B cell (primary cell): Measurements from ENCODE around the gene GAMT. TPM values are rescaled to one million over a fixed set of nuclear protein-coding genes. Genes with fewer than 3 reads are reported as not detected.

Source experiments
- ATAC-seq: fragments of 200-7000 bp; cut with Tn5 transposase; one replicate; pipeline ENCODE4 v1.10.0; 2021; ENCODE audit warnings: low read depth, mild to moderate bottlenecking, moderate number of reproducible peaks, moderate library complexity
- CTCF ChIA-PET: fragments of 350-600 bp; sonication (Branson Sonifier 250); formaldehyde crosslinking; loops from one replicate; lab custom pipeline; 2021; ENCODE audit warnings: antibody characterized with exemption, inconsistent platforms; lab: Charles Lee
- POLR2A ChIA-PET: fragments of 350-600 bp; sonication (Branson Sonifier 250); formaldehyde crosslinking; loops from one replicate; lab custom pipeline; 2021; ENCODE audit warnings: antibody characterized with exemption; lab: Charles Lee
- DNase-seq: peaks from one replicate; pipeline ENCODE4 v3.0.0; 2013
- H2AFZ ChIP-seq: 2 replicates; pipeline ENCODE4 v1.6.1; 2012; ENCODE audit warnings: mild to moderate bottlenecking, low read depth, low read length; ENCODE audit not compliant: insufficient read depth, poor library complexity, severe bottlenecking
- H3K27ac ChIP-seq, 2 donors: 1 replicate in 1 of 2; 2 replicates in 1 of 2; pipeline ENCODE4 v1.5.1; 2012 to 2013; ENCODE audit warnings: low read length in 2 of 2, mild to moderate bottlenecking in 2 of 2, moderate library complexity in 1 of 2
- H3K27me3 ChIP-seq, 4 experiments: fragments of 200-600 bp in 1 of 4; sonication (generic) in 1 of 4; replicated peaks in 1 of 4; 1 replicate in 2 of 4; 2 replicates in 2 of 4; pipeline versions ENCODE4 v1.6.1 to v1.7.0; 2013 to 2016; ENCODE audit warnings: low read length in 3 of 4, mild to moderate bottlenecking in 2 of 4, mixed read lengths in 1 of 4, moderate library complexity in 1 of 4; ENCODE audit not compliant: insufficient read depth in 4 of 4, control insufficient read depth in 3 of 4; ENCODE audit errors: control extremely low read depth in 1 of 4
- H3K36me3 ChIP-seq, 2 experiments: replicated peaks in 1 of 2; 1 replicate in 1 of 2; 2 replicates in 1 of 2; pipeline versions ENCODE4 v1.6.1 to v1.7.1; 2013; ENCODE audit warnings: low read length in 1 of 2; ENCODE audit not compliant: insufficient read depth in 2 of 2, control insufficient read depth in 1 of 2; ENCODE audit errors: control extremely low read depth in 1 of 2, extremely low read depth in 1 of 2
- H3K4me1 ChIP-seq, 2 donors: fragments of 200-600 bp in 1 of 2; sonication (generic) in 1 of 2; 1 replicate in 1 of 2; 2 replicates in 1 of 2; pipeline versions ENCODE4 v1.5.1 to v1.6.1; 2013 to 2017; ENCODE audit warnings: low read length in 2 of 2; ENCODE audit not compliant: control insufficient read depth in 2 of 2, insufficient read depth in 2 of 2
- H3K4me2 ChIP-seq: replicated peaks from 2 replicates; pipeline ENCODE3; 2012; ENCODE audit warnings: mild to moderate bottlenecking, low read depth, low read length; ENCODE audit not compliant: poor library complexity, severe bottlenecking
- H3K4me3 ChIP-seq, 5 experiments: fragments of 200-600 bp in 1 of 5; sonication (generic) in 1 of 5; 1 replicate in 3 of 5; 2 replicates in 2 of 5; pipeline versions ENCODE4 v1.5.1 to v1.7.0; 2011 to 2016; ENCODE audit warnings: low read length in 4 of 5, mild to moderate bottlenecking in 4 of 5, low read depth in 2 of 5, control low read depth in 1 of 5, moderate library complexity in 1 of 5; ENCODE audit not compliant: insufficient read depth in 1 of 5; ENCODE audit errors: control extremely low read depth in 1 of 5, extremely low read depth in 1 of 5
- H3K79me2 ChIP-seq: fragments of 200-600 bp; sonication (generic); one replicate; pipeline ENCODE4 v1.6.0; 2016; ENCODE audit warnings: low read length; ENCODE audit not compliant: control insufficient read depth, insufficient read depth
- H3K9ac ChIP-seq: fragments of 200-600 bp; sonication (generic); 2 replicates; pipeline ENCODE4 v1.6.1; 2017; ENCODE audit warnings: mild to moderate bottlenecking, low read length, moderate library complexity
- H3K9me3 ChIP-seq, 3 donors: one replicate each; pipeline versions ENCODE4 v1.6.1 to v1.7.1; 2013; ENCODE audit warnings: low read length in 2 of 3; ENCODE audit not compliant: control insufficient read depth in 2 of 3, insufficient read depth in 1 of 3; ENCODE audit errors: control extremely low read depth in 1 of 3
- H4K20me1 ChIP-seq: 2 replicates; pipeline ENCODE4 v1.6.0; 2012; ENCODE audit warnings: mild to moderate bottlenecking, low read length; ENCODE audit not compliant: insufficient read depth, control insufficient read depth, poor library complexity, severe bottlenecking
- H3K27ac Mint-ChIP-seq: one replicate; pipeline ENCODE4 v1.8.0; 2021; ENCODE audit warnings: mixed read lengths
- H3K27me3 Mint-ChIP-seq: one replicate; pipeline ENCODE4 v1.8.0; 2021; ENCODE audit warnings: mixed read lengths
- H3K4me1 Mint-ChIP-seq: one replicate; pipeline ENCODE4 v1.8.0; 2021; ENCODE audit warnings: mixed read lengths
- H3K4me3 Mint-ChIP-seq: one replicate; pipeline ENCODE4 v1.8.0; 2021; ENCODE audit warnings: mixed read lengths
- H3K9me3 Mint-ChIP-seq: one replicate; pipeline ENCODE4 v1.8.0; 2022; ENCODE audit warnings: mixed read lengths; ENCODE audit not compliant: insufficient read depth
- CTCF ChIP-seq: fragments of 200-600 bp; IDR thresholded peaks from one replicate; pipeline ENCODE4 v1.8.0; 2022; ENCODE audit warnings: antibody characterized with exemption, mild to moderate bottlenecking
- EZH2 ChIP-seq: IDR thresholded peaks from 2 replicates; pipeline ENCODE4 v1.6.1; 2012; ENCODE audit warnings: borderline replicate concordance, low read depth, mild to moderate bottlenecking, moderate library complexity, low read length; ENCODE audit not compliant: insufficient read depth, poor library complexity, severe bottlenecking
- WGBS: methylation state at CpG from one replicate; pipeline ENCODE4 v1.1.5; 2013; ENCODE audit warnings: missing lambda C conversion rate; ENCODE audit not compliant: insufficient coverage; 5-methylcytosine and 5-hydroxymethylcytosine counted together
- intact Hi-C: fragments of 100-400 bp; cut with micrococcal nuclease; formaldehyde crosslinking; loops from one replicate; pipeline ENCODE4 v1.10.0; 2022
- polyA plus RNA-seq: library from polyadenylated mRNA; depleted of rRNA; stranded (reverse); fragments of >200 nt; gene quantifications from 2 replicates; pipeline ENCODE4 v1.2.3, GENCODE V29; 2012
- total RNA-seq, 2 donors: library from RNA; stranded (reverse); fragments of 120-200 nt in 1 of 2; gene quantifications; 1 replicate in 1 of 2; 2 replicates in 1 of 2; pipeline versions ENCODE4 v1.2.3 to v1.2.4, GENCODE V29; 2013 to 2022

The GAMT gene
- total and polyA plus RNA-seq, 2 donors (not counting 1 experiment from before 2014, with no cell fraction given), result 8.8 to 12.1 TPM

GRCh38 chr19:1445932-1446712 lies 44.8 kb upstream of the GAMT start:
- Histone ChIP-seq H2AFZ (no peak overlapping the region), H3K9me3 (peaks cover 0 to 26% (median 0%) of the 10 kb centered on the region in 3 donors), H3K79me2 (no peaks in the 10 kb centered on the region), H3K4me3 (no peak overlapping the region), H3K9ac (no peak overlapping the region), H3K4me2 (peak overlapping the region; percentile 86), H3K27me3 (peaks cover 0 to 50% (median 29%) of the 10 kb centered on the region in 4 experiments), H3K4me1 (peaks cover 19 to 33% of the 10 kb centered on the region in 2 donors), H3K36me3 (peaks cover 0 to 6% of the 10 kb centered on the region in 2 experiments), H3K27ac (no peak overlapping the region), H4K20me1 (peaks cover 49% of the 10 kb centered on the region)
- Mint-ChIP-seq H3K9me3 (no peaks in the 10 kb centered on the region), H3K4me3 (peak overlapping the region; percentile 10), H3K4me1 (peaks cover 30% of the 10 kb centered on the region), H3K27me3 (peaks cover 32% of the 10 kb centered on the region), H3K27ac (no peak overlapping the region)
- WGBS, result 4% methylated on average over 94 of the region's 99 CpGs
- POLR2A ChIA-PET, result no interaction called here
- TF ChIP-seq CTCF (no peak), EZH2 (no peak)
- CTCF ChIA-PET, result interaction anchor here (0.8 to 2.5 kb wide), 3 partner anchors 9 to 352 kb away, joined by 3 to 11 read pairs (median 4); no protein-coding TSS in a partner anchor
- intact Hi-C loops, result loop anchor here (2.0 kb wide), 1 partner anchor 33 kb away; the partner anchor contains the start of gene C19orf25
- DNase-seq, result peak; percentile 37
- ATAC-seq, result no peak
